K562 (cell line): ENCODE data around the gene ZNHIT3. TPM values are rescaled to one million over a fixed set of nuclear protein-coding genes. Genes with fewer than 3 reads are reported as not detected.

Experiments
- AFF1 ChIP-seq, 2 experiments: fragments of 450-650 bp; IDR thresholded peaks; 2 replicates each; pipeline ENCODE4 v1.6.1; 2018; ENCODE audit warnings: mild to moderate bottlenecking in 2 of 2, low read depth in 1 of 2; ENCODE audit not compliant: partially characterized antibody in 2 of 2
- E2F3 ChIP-seq: fragments of 250-450 bp; sonication (Bioruptor Pico); IDR thresholded peaks from 2 replicates; pipeline ENCODE4 v1.4.0; 2020; ENCODE audit warnings: mild to moderate bottlenecking
- HBP1 ChIP-seq: fragments of 450-650 bp; formaldehyde crosslinking; IDR thresholded peaks from 2 replicates; pipeline ENCODE4 v1.4.0; 2022; ENCODE audit warnings: missing genetic modification characterization
- IRF1 ChIP-seq: sonication (generic); formaldehyde crosslinking; IDR thresholded peaks from 2 replicates; pipeline ENCODE4 v1.8.0; 2022; ENCODE audit warnings: missing genetic modification reagents, mild to moderate bottlenecking, borderline replicate concordance
- MCM5 ChIP-seq: fragments of 450-650 bp; IDR thresholded peaks from 2 replicates; pipeline ENCODE4 v1.6.1; 2016; ENCODE audit warnings: low read depth
- PHF20 ChIP-seq: fragments of 450-650 bp; IDR thresholded peaks from 2 replicates; pipeline ENCODE4 v1.6.1; 2018; ENCODE audit not compliant: partially characterized antibody
- PTTG1 ChIP-seq: fragments of 450-650 bp; IDR thresholded peaks from 2 replicates; pipeline ENCODE4 v1.6.1; 2016; ENCODE audit warnings: low read depth, mild to moderate bottlenecking, missing genetic modification characterization, missing compliant biosample characterization
- SRSF3 ChIP-seq: fragments of 200-400 bp; formaldehyde crosslinking; IDR thresholded peaks from 2 replicates; pipeline ENCODE4 v1.6.1; 2016; ENCODE audit warnings: mild to moderate bottlenecking, low read length, moderate library complexity; ENCODE audit not compliant: insufficient read depth
- TAF1 ChIP-seq: IDR thresholded peaks from 2 replicates; pipeline ENCODE4 v1.6.1; 2011; ENCODE audit warnings: mild to moderate bottlenecking, low read length, moderate library complexity; ENCODE audit not compliant: insufficient read depth, control insufficient read depth, severe bottlenecking; ENCODE audit errors: extremely low read depth
- TOE1 ChIP-seq, 2 experiments: fragments of 450-650 bp in 1 of 2; sonication (generic) in 1 of 2; formaldehyde crosslinking in 1 of 2; IDR thresholded peaks; 2 replicates each; pipeline versions ENCODE4 v1.7.1 to v1.8.0; 2016 to 2022; ENCODE audit warnings: borderline replicate concordance in 2 of 2, mild to moderate bottlenecking in 2 of 2, antibody characterized with exemption in 1 of 2, inconsistent platforms in 1 of 2, low read depth in 1 of 2, missing genetic modification reagents in 1 of 2, moderate library complexity in 1 of 2
- ZFP30 ChIP-seq: fragments of 250-450 bp; sonication (Bioruptor Pico); IDR thresholded peaks from 2 replicates; pipeline ENCODE4 v1.8.0; 2022; ENCODE audit warnings: moderate library complexity, mild to moderate bottlenecking, inconsistent platforms, borderline replicate concordance
- ZNF561 ChIP-seq: fragments of 450-650 bp; formaldehyde crosslinking; conservative IDR thresholded peaks from 2 replicates; pipeline ENCODE4 v1.4.0; 2020; ENCODE audit warnings: mild to moderate bottlenecking, moderate library complexity
- ZNF592 ChIP-seq: fragments of 450-650 bp; IDR thresholded peaks from 2 replicates; pipeline ENCODE4 v1.6.1; 2017; ENCODE audit warnings: antibody characterized with exemption, mild to moderate bottlenecking
- ZNF699 ChIP-seq: fragments of 250-450 bp; sonication (Bioruptor Pico); IDR thresholded peaks from 2 replicates; pipeline ENCODE4 v1.8.0; 2021; ENCODE audit warnings: mild to moderate bottlenecking, moderate library complexity; ENCODE audit not compliant: insufficient replicate concordance
- polyA plus RNA-seq, 8 experiments: library from polyadenylated mRNA; depleted of rRNA in 4 of 8; stranded (reverse) in 5 of 8; unstranded in 3 of 8; fragments of >200 nt; fragmentation: Nextera tagmentation in 2 of 8; fragmentation: Illumina TruSeq in 1 of 8; extraction: Ambion mirVana in 2 of 8; extraction: Trizol in 1 of 8; gene quantifications; 2 replicates each; pipeline versions ENCODE4 v1.2.1 to v1.2.3, GENCODE V29; 2011 to 2014; ENCODE audit warnings: inconsistent platforms in 1 of 8, missing spikeins in 1 of 8
- total RNA-seq, 7 experiments: library from RNA; depleted of rRNA in 6 of 7; stranded (reverse); fragments of >200 nt in 6 of 7; fragmentation: Illumina TruSeq in 2 of 7; extraction: Trizol in 2 of 7; gene quantifications; 2 replicates each; pipeline versions ENCODE4 v1.2.1 to v1.2.3, GENCODE V29; 2011 to 2021; ENCODE audit warnings: low replicate concordance in 1 of 7

Gene ZNHIT3
- total and polyA plus RNA-seq, 9 of the 15 experiments (the other 6 are each of a cell fraction or from before 2014, with no cell fraction given): 45.0 to 300 (median 88.4) TPM

- TF ChIP-seq ZNF592: peak; percentile 62
- TF ChIP-seq IRF1 (CRISPR knock-in tag): no peak
- TF ChIP-seq ZNF561 (CRISPR knock-in tag): no peak
- TF ChIP-seq PTTG1 (tag): no peak
- TF ChIP-seq PHF20: peak; percentile 85
- no peak for TF ChIP-seq HBP1 (CRISPR knock-in tag)
- TF ChIP-seq E2F3: 0 out of 2 replicates have a peak, but pooled peaks have one; percentile 29
- peak; percentile 92 for TF ChIP-seq TAF1
- 0 out of 2 replicates have a peak, but pooled peaks have one; percentile 12 for TF ChIP-seq TOE1 (IDR thresholded peaks at IDR 0.05; ENCODE audit: borderline replicate concordance)
- TF ChIP-seq TOE1 (CRISPR knock-in tag; IDR thresholded peaks at IDR 0.05; ENCODE audit: borderline replicate concordance, low read depth): no peak
- 0 out of 2 replicates have a peak, but pooled peaks have one; percentile 76 for TF ChIP-seq SRSF3
- no peak for TF ChIP-seq AFF1 (IDR thresholded peaks at IDR 0.05; ENCODE audit: low read depth in 1 of 2, partially characterized antibody in 2 of 2)
- TF ChIP-seq MCM5: no peak
- no peak for TF ChIP-seq ZNF699 (CRISPR knock-in tag)
- no peak for TF ChIP-seq ZFP30 (CRISPR knock-in tag)
Measured at GRCh38 chr17:36534840-36535668, 48.6 kb downstream of the ZNHIT3 start, which contains the start of the genes MYO19 and PIGW (continued).
